OCI-M1 (cell line): ENCODE measurements around the gene CHTF8.
A peak's percentile ranks its signal among the peaks of the same experiment; 100 is the strongest.

Experiments used
- DNase-seq: peaks from one replicate; lab custom pipeline; 2025; lab: John Stamatoyannopoulos, UW

Gene CHTF8

GRCh38 chr16:69112285-69113129 lies 19.9 kb downstream of the CHTF8 start:
- peak; percentile 69 for DNase-seq

- DNase-seq: no peak
These were observed 20.5 kb downstream of the CHTF8 start for GRCh38 chr16:69111876-69112230.

DNA sequence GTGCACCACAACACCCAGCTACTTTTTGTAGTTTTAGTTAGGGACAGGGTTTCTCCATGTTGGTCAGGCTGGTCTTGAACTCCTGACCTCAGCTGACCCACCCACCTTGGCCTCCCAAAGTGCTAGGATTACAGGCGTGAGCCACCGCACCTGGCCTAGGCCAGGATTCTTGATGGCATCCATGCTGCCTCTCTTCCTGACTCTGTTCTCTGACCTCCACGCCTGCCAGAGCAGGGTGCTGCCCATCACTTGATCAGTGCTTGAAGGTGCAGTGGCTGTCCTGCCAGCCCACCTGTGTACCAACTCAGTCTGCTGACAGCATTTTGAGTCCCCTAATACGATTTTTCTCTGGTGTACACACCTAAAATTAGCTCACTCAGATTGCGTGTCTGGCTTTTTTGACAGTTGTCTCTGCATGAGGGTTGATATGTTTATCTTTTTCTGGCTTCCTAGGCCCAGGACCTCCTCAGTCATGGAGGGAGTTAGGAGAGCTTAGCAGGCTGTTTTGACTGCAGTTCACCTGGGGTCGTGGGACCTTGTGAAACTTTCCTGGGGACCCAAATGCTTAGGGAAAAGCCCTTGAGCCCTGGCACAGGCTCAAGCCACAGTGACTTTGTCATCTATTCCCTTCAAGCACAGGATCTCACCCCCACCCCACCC lies 21.0 kb downstream of the CHTF8 start:
- no peak for DNase-seq

DNA sequence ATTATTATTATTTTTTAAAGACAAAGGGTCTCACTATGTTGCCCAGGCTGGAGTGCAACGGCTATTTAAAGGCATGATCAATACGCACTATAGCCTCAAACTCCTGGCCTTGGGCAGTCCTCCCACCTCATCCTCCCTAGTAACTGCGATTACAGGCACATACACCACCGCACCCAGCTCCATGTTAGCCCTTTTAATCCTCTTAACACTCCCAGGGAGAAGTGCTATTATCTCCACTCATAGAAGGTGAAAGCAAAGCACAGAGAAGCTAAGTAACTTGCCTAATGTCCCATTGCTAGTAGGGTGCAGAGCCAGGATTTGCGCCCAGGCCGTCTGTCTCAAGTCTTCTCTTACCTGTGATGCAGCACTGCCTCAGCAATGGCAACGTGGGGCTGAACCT lies 22.0 kb downstream of the CHTF8 start:
- no peak for DNase-seq

GRCh38 chr16:69109486-69110270 lies 22.7 kb downstream of the CHTF8 start:
- DNase-seq: no peak

- no peak for DNase-seq
These were observed 23.5 kb downstream of the CHTF8 start for GRCh38 chr16:69108905-69109252.

DNA sequence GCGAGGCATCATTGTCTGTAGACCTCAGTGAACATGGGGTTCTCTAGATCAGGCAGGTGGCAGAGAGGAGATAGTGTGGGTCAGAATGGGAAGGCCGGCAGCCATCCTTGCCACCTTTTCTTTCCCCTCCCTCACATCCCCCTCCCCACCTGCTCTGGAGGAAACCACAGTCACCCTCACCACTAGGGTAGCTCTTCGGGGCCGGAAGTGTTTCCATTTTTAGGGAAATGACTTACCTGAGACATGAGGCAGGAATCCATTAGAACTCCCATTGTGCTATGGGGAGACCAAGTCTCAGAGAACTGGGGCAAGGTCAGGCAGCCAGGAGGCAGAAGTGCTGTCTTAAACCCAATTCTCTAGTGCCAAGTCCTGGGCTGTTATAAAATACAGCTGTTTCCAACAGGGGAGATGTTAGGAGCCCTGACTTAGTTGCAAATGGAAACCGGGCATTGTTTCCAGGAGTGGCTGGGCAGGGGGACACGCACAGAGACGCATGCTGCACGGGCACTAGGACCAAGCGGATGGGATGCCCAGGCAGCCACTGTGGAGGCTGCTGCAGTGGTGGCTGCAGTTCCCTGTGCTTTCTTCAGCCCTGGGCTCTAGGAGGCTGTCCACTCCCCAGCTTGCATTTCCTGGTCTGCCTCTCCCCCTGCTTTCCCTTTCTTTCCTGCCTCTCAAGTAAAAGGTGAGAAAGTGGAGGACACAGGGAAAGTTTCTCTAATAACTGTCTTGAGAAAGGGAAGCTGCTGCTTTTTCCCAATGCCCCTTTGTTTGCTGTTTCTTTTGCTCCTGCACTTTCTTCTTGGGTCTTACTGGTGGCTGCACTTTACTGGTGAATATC lies 24.1 kb downstream of the CHTF8 start:
- DNase-seq: no peak

GRCh38 chr16:69107316-69107962 lies 24.9 kb downstream of the CHTF8 start:
- no peak for DNase-seq

GRCh38 chr16:69106491-69107315 lies 25.7 kb downstream of the CHTF8 start:
- DNase-seq: no peak

GRCh38 chr16:69105501-69106361 lies 26.7 kb downstream of the CHTF8 start, which contains the start of gene HAS3:
HAS3 (plus strand) TSS chr16:69105653; CDS start chr16:69109396, 3,743 bp downstream.
- peak; percentile 82 for DNase-seq

GRCh38 chr16:69100071-69100691 lies 32.2 kb downstream of the CHTF8 start:
- DNase-seq: no peak

- DNase-seq: no peak
These were observed 37.2 kb downstream of the CHTF8 start for GRCh38 chr16:69095193-69095592.

DNA sequence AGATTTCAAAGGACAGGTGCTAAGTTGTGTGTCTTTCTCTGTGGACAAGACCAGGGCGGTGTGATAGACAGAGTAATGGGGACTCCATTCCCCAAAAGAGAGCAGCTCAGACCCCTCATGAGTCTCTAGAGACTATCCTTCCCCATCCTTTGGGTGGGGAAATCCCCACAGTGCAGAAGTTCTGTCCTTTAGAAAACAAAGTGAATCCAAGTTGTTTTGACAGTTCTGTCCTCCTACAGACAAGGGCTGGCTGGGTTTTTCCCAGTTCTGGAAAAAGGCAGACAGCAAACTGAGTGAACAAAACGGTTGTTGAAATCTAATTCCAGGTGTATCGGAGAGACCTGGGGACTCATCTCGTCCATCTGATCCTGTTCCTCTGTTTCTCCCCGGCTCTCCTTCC lies 37.9 kb downstream of the CHTF8 start:
- DNase-seq: no peak

- DNase-seq: no peak
These were observed 38.4 kb downstream of the CHTF8 start for GRCh38 chr16:69093974-69094373.

GRCh38 chr16:69089091-69089910 lies 43.1 kb downstream of the CHTF8 start:
- DNase-seq: peak; percentile 77

- DNase-seq: no peak
These were observed 43.7 kb downstream of the CHTF8 start for GRCh38 chr16:69088684-69089083.

DNA sequence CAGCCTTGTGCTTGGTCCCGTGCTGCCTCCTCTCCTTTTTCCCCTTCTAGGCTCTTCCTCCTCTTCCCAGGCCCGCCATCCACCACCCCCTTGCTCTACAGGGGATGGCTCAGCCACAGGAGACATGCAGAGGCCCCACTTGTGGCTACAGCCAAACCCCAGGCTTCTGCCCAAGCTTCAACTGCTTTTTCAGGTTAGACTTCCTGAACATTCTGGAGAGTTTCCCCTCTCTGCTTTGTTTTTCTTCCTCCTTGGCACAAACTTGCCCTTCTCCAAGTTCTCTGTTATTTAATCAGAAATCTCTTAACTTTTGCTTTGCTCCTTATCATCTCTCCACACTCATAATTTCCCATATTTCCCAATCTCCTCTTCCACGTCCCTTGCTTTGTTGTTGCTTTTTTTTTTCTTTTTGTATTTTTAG lies 45.2 kb downstream of the CHTF8 start:
- DNase-seq: no peak
